ENCODE data around the gene SAXO1.
"Not testable (repeated sequence)": the region's sequence is repeated elsewhere in the genome, so short reads cannot be mapped to it uniquely, and the experiment has no call there.

SAXO1 gene

DNA sequence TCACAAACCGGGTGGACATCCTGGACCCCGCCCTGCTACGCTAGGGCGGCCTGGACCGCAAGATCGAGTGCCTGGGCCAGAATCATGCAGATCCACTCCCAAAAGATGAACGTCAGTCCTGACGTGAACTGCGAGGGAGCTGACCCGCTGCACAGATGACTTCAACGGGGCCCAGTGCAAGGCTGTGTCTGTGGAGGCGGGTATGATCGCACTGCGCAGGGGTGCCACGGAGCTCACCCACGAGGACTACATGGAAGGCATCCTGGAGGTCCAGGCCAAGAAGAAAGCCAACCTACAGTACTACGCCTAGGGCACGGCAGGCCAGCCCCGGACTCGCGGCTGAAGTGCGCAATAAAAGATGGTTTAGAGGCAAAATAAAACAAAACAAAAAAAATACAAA lies 5.2 kb downstream of the SAXO1 start:
- in situ Hi-C loops (cut with MboI; ENCODE audit: low sequenced_read_pairs, unreplicated experiment), result loop anchor here (10.0 to 25.0 kb wide), 2 partner anchors 763 to 1216 kb away; no protein-coding TSS in a partner anchor
- DNase-seq (ENCODE audit: low spot score), result no peak

GRCh38 chr9:19026375-19026774 lies 6.6 kb downstream of the SAXO1 start:
- in situ Hi-C loops (cut with MboI; ENCODE audit: low sequenced_read_pairs, unreplicated experiment), result loop anchor here (10.0 to 25.0 kb wide), 2 partner anchors 762 to 1214 kb away; no protein-coding TSS in a partner anchor
- TF ChIP-seq CTCF (IDR thresholded peaks at IDR 0.05; ENCODE audit: borderline replicate concordance, control extremely low read depth, extremely low read depth, insufficient read depth, missing control alignments), result no peak
- DNase-seq (ENCODE audit: low spot score), result no peak

More for the DNA sequence above, 5.2 kb downstream of the SAXO1 start:
- no peak for TF ChIP-seq CTCF (IDR thresholded peaks at IDR 0.05; ENCODE audit: borderline replicate concordance, control extremely low read depth, extremely low read depth, insufficient read depth, missing control alignments)

DNA sequence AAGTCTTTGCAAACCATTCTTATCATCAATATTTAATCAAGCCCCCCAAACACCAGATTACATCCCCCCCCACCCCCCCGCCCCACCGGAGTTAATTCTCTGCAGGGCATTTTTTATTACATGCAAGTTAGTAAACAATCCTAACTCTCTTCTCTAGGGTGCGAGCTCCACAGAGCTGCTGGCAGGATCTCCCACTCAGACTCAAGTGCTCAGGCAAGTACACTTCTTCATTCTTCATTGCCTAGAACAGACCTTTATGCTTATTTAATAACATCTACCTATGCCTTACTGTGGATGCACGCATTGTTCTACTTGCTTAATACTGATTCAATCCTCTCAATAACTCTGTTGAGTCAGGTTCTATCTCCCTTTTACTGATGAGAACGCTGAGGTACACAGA lies 9.9 kb downstream of the SAXO1 start:
- no peak for TF ChIP-seq CTCF (IDR thresholded peaks at IDR 0.05; ENCODE audit: borderline replicate concordance, control extremely low read depth, extremely low read depth, insufficient read depth, missing control alignments)
- in situ Hi-C loops (cut with MboI; ENCODE audit: low sequenced_read_pairs, unreplicated experiment), result loop anchor here (10.0 kb wide), 1 partner anchor 758 kb away; no protein-coding TSS in a partner anchor
- DNase-seq (ENCODE audit: low spot score), result no peak

DNA sequence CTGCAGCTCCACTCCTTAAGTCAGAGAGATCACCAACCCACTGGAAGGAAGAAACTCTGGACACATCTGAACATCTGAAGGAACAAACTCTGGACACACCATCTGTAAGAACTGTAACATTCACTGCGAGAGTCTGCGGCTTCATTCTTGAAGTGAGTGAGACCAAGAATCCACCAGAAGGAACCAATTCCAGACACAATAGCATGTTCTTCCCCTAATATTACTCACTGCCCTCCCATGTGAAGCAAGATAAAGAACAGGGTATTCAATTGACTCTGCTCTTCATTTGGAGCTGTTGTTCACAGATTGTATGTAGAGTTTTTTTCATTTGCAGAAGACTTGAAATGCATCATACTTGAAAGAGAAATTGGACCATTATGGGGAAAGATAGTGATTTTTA lies 10.8 kb downstream of the SAXO1 start:
- no peak for DNase-seq (ENCODE audit: low spot score)
- in situ Hi-C loops (cut with MboI; ENCODE audit: low sequenced_read_pairs, unreplicated experiment), result loop anchor here (10.0 kb wide), 1 partner anchor 757 kb away; no protein-coding TSS in a partner anchor
- TF ChIP-seq CTCF (IDR thresholded peaks at IDR 0.05; ENCODE audit: borderline replicate concordance, control extremely low read depth, extremely low read depth, insufficient read depth, missing control alignments), result no peak

DNA sequence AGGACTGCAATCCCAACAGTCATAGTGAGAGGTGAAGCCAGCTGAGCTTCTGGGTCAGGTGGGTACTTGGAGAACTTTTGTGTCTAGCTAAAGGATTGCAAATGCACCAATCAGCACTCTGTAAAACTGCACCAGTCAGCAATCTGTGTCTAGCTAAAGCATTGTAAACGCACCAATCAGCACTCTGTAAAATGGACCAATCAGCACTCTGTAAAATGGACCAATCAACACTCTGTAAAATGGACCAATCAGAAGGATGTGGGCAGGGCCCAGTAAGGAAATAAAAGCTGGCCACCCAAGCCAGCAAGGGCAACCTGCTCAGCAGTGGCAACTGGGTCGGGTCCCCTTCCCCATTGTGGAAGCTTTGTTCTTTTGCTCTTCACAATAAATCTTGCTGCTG lies 11.4 kb downstream of the SAXO1 start:
- not testable (repeated sequence) for DNase-seq (ENCODE audit: low spot score)
- in situ Hi-C loops (cut with MboI; ENCODE audit: low sequenced_read_pairs, unreplicated experiment), result loop anchor here (10.0 kb wide), 1 partner anchor 757 kb away; no protein-coding TSS in a partner anchor

DNA sequence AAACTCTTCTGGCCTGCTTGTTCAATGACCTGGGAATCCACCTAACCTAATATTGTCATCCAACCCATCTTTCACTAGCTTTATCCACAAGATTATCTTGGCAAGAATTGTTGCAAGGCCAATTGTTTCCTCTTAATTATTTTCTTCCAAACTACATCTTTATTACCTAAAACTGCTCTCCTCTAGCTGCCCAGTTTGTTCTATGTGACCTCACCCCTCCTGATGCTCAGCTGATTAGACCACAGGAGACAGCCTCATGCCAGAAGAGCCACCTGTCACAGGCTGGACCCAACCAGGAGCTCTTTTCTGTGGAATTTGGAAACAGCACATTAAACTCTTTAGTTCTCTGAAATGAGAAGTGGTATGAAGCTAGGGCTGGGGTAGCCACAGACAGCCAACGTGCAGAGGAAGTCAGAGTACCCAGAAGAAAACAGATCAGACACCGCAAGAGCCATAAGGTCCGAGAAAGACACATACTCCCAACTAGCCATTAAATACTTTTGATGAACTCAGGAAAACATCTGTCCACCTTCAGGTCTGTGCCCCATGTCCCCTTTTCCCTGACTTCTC lies 12.0 kb downstream of the SAXO1 start:
- TF ChIP-seq CTCF (IDR thresholded peaks at IDR 0.05; ENCODE audit: borderline replicate concordance, control extremely low read depth, extremely low read depth, insufficient read depth, missing control alignments), result no peak
- no peak for DNase-seq (ENCODE audit: low spot score)
- in situ Hi-C loops (cut with MboI; ENCODE audit: low sequenced_read_pairs, unreplicated experiment), result loop anchor here (10.0 kb wide), 1 partner anchor 756 kb away; no protein-coding TSS in a partner anchor

DNA sequence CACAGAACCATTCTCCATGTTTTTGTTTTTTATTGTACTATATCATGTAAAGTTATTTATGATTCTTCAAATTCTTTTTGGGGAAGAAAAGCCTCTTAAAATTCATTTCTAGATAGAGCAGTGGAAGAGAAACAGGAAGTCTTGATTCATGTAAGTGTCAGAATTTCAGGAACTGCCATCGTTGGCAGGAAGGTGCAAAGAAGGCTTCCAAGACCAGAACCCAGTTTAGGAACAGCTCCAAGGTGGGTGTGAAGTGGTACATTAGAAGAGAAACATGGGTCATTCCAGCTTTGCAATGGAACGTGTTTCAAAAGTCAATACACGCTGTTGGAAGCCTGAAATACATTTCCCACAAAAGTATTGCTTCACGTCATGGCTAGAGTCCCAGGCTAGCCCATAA lies 14.8 kb downstream of the SAXO1 start:
- no peak for DNase-seq (ENCODE audit: low spot score)
- in situ Hi-C loops (cut with MboI; ENCODE audit: low sequenced_read_pairs, unreplicated experiment), result no loop called here
- TF ChIP-seq CTCF (IDR thresholded peaks at IDR 0.05; ENCODE audit: borderline replicate concordance, control extremely low read depth, extremely low read depth, insufficient read depth, missing control alignments), result no peak

Measured in GM13976 (cell line).